ENCODE measurements around the gene AMH. TPM values are rescaled to one million over a fixed set of nuclear protein-coding genes. Genes with fewer than 3 reads are reported as not detected.

The AMH gene
- polyA plus RNA-seq, 3 donors: 0.12 TPM; not detected in 2

GRCh38 chr19:2276429-2276986, 27.4 kb downstream of the AMH start:
- TF ChIP-seq CTCF (IDR thresholded peaks at IDR 0.05): no peak

GRCh38 chr19:2277138-2277537, 28.0 kb downstream of the AMH start:
- H3K27me3 ChIP-seq (ENCODE audit: control insufficient read depth in 2 of 2, insufficient read depth in 2 of 2, low read length in 2 of 2): no peaks in the 10 kb centered on the region
- peaks cover 77% of the 10 kb centered on the region for H4K20me1 ChIP-seq (ENCODE audit: insufficient read depth, low read length)
- peaks cover 54% of the 10 kb centered on the region for H3K4me1 Mint-ChIP-seq
- no peak overlapping the region for H3K4me2 ChIP-seq (replicated peaks; ENCODE audit: extremely low read depth, low read length, poor library complexity, severe bottlenecking)
- peaks cover 27 to 58% of the 10 kb centered on the region in 2 donors for H3K36me3 Mint-ChIP-seq
- H3K4me3 ChIP-seq (replicated peaks in 1 of 3; ENCODE audit: low read depth in 2 of 3, low read length in 3 of 3): no peak overlapping the region
- intact Hi-C loops (cut with micrococcal nuclease): loop anchor here (5.0 to 10.0 kb wide), 2 partner anchors 40 to 338 kb away; no protein-coding TSS in a partner anchor
- peaks cover 48 to 57% of the 10 kb centered on the region in 2 donors for H3K4me1 ChIP-seq (ENCODE audit: control insufficient read depth in 1 of 2, insufficient read depth in 2 of 2, low read length in 2 of 2)
- no peak for TF ChIP-seq CTCF (IDR thresholded peaks at IDR 0.05)
- H3K36me3 ChIP-seq (replicated peaks in 1 of 2; ENCODE audit: control insufficient read depth in 1 of 2, insufficient read depth in 2 of 2, low read length in 2 of 2): peaks cover 24 to 31% of the 10 kb centered on the region in 2 donors
- H3K9ac ChIP-seq (ENCODE audit: insufficient read depth, low read length, poor library complexity, severe bottlenecking): no peak overlapping the region
- peaks cover 62% of the 10 kb centered on the region for H3K79me2 ChIP-seq (ENCODE audit: insufficient read depth, low read length)
- no peak overlapping the region for H3K4me3 Mint-ChIP-seq
- H2AFZ ChIP-seq (ENCODE audit: insufficient read depth, low read depth, low read length, poor library complexity, severe bottlenecking): no peak overlapping the region
- no peaks in the 10 kb centered on the region for H3K9me3 Mint-ChIP-seq
- peaks cover 0 to 7% (median 2%) of the 10 kb centered on the region in 3 donors for H3K27me3 Mint-ChIP-seq (ENCODE audit: low read depth in 3 of 3)
- DNase-seq: no peak
- H3K27ac ChIP-seq (ENCODE audit: low read depth in 1 of 2, low read length in 2 of 2): no peak overlapping the region
- H3K9me3 ChIP-seq (replicated peaks in 1 of 2; ENCODE audit: control insufficient read depth in 1 of 2, insufficient read depth in 1 of 2, low read length in 2 of 2): no peaks in the 10 kb centered on the region
- peak overlapping the region in 3 of 7 donors; percentile 18 to 64 (median 46) for H3K27ac Mint-ChIP-seq
- 57% methylated on average over 3 of the region's 9 CpGs for WGBS (ENCODE audit: insufficient coverage)

More at GRCh38 chr19:2276429-2276986, 27.4 kb downstream of the AMH start:
- Histone ChIP-seq H3K27ac (ENCODE audit: low read depth in 1 of 2, low read length in 2 of 2) (no peak overlapping the region), H3K9me3 (replicated peaks in 1 of 2; ENCODE audit: control insufficient read depth in 1 of 2, insufficient read depth in 1 of 2, low read length in 2 of 2) (no peaks in the 10 kb centered on the region), H3K36me3 (replicated peaks in 1 of 2; ENCODE audit: control insufficient read depth in 1 of 2, insufficient read depth in 2 of 2, low read length in 2 of 2) (peaks cover 30 to 36% of the 10 kb centered on the region in 2 donors), H3K9ac (ENCODE audit: insufficient read depth, low read length, poor library complexity, severe bottlenecking) (no peak overlapping the region), H3K27me3 (ENCODE audit: control insufficient read depth in 2 of 2, insufficient read depth in 2 of 2, low read length in 2 of 2) (no peaks in the 10 kb centered on the region), H3K4me1 (ENCODE audit: control insufficient read depth in 1 of 2, insufficient read depth in 2 of 2, low read length in 2 of 2) (peaks cover 49 to 60% of the 10 kb centered on the region in 2 donors), H4K20me1 (ENCODE audit: insufficient read depth, low read length) (peaks cover 84% of the 10 kb centered on the region), H3K79me2 (ENCODE audit: insufficient read depth, low read length) (peaks cover 64% of the 10 kb centered on the region), H2AFZ (ENCODE audit: insufficient read depth, low read depth, low read length, poor library complexity, severe bottlenecking) (no peak overlapping the region), H3K4me2 (replicated peaks; ENCODE audit: extremely low read depth, low read length, poor library complexity, severe bottlenecking) (no peak overlapping the region), H3K4me3 (replicated peaks in 1 of 3; ENCODE audit: low read depth in 2 of 3, low read length in 3 of 3) (no peak overlapping the region)
- Mint-ChIP-seq H3K9me3 (no peaks in the 10 kb centered on the region), H3K27me3 (ENCODE audit: low read depth in 3 of 3) (peaks cover 0 to 9% (median 2%) of the 10 kb centered on the region in 3 donors), H3K36me3 (peaks cover 31 to 64% of the 10 kb centered on the region in 2 donors), H3K4me1 (peaks cover 54% of the 10 kb centered on the region), H3K27ac (peak overlapping the region in 1 of 7 donors; percentile 6), H3K4me3 (no peak overlapping the region)
- WGBS (ENCODE audit: insufficient coverage): 96% methylated on average over 10 of the region's 28 CpGs
- DNase-seq: no peak
- intact Hi-C loops (cut with micrococcal nuclease): loop anchor here (5.0 to 10.0 kb wide), 2 partner anchors 41 to 338 kb away; no protein-coding TSS in a partner anchor

Measured in CD14-positive monocyte (primary cell).